ENCODE data around the gene PRKCH. TPM values are rescaled to one million over a fixed set of nuclear protein-coding genes. Genes with fewer than 3 reads are reported as not detected.

Gene PRKCH
- polyA plus RNA-seq, 1 donor from 2014 or later = 2.0 TPM

DNA sequence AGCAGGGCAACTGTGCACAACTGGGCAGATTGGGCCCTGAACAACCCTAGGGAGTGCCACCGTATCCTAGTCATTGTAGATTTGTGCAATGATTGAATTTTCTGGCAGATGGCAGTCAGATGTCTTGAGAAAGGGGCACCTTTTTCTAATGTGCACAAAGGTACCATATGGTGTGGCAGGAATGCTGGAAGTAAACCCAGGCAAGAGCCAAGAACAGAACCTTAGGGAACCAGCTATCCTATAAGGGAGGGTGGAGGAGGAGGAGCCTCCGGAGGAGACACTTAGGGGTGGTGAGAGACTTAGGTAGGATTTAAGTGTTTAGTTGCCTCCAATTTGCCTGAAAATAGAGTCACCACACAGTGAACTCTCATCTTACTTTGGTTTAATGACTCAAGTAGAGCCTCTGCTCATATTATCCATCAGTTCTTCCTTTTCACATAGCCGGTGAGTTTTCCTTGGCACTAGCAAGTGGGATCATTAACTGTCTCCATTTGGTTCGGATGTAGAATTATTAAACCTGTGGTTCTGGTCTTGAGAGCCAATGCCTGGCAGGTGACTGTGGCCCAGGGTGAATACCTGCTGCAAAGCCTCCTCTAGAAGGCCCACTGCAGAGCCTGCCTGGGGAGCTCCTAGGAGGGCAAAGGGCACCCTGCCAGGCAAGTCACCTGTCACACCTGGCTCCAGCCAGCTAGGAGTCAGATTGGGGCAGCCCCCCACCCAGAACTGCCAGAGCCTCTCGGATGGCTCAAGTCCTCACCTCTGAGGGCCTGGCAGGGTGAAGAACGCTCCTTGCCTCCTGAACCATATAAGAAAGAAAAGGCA lies 189.6 kb downstream of the PRKCH start:
- H3K9me2 ChIP-seq (ENCODE audit: insufficient read depth, low read length) = no peaks in the 10 kb centered on the region
- H3K79me2 ChIP-seq (replicated peaks; ENCODE audit: insufficient read depth, low read length) = no peaks in the 10 kb centered on the region
- H3K4me2 ChIP-seq (ENCODE audit: low read length) = no peak overlapping the region
- H2AFZ ChIP-seq (ENCODE audit: low read depth, low read length) = no peak overlapping the region
- no peaks in the 10 kb centered on the region for H3K9me3 ChIP-seq (ENCODE audit: low read length)
- no peak overlapping the region for H3K4me3 ChIP-seq (ENCODE audit: low read length)
- no peak overlapping the region for H3K9ac ChIP-seq (ENCODE audit: low read length)
- no peaks in the 10 kb centered on the region for H3K36me3 ChIP-seq (ENCODE audit: insufficient read depth, low read length)
- TF ChIP-seq REST (IDR thresholded peaks at IDR 0.05; ENCODE audit: borderline replicate concordance) = no peak
- TF ChIP-seq TAF1 (IDR thresholded peaks at IDR 0.05; ENCODE audit: low read depth) = no peak
- no peak for TF ChIP-seq SMC3 (conservative IDR thresholded peaks at IDR 0.05; ENCODE audit: poor library complexity)
- no peak for TF ChIP-seq POLR2AphosphoS5 (IDR thresholded peaks at IDR 0.05)
- TF ChIP-seq RAD21 (conservative IDR thresholded peaks at IDR 0.05) = no peak
- TF ChIP-seq, protein P1, sequence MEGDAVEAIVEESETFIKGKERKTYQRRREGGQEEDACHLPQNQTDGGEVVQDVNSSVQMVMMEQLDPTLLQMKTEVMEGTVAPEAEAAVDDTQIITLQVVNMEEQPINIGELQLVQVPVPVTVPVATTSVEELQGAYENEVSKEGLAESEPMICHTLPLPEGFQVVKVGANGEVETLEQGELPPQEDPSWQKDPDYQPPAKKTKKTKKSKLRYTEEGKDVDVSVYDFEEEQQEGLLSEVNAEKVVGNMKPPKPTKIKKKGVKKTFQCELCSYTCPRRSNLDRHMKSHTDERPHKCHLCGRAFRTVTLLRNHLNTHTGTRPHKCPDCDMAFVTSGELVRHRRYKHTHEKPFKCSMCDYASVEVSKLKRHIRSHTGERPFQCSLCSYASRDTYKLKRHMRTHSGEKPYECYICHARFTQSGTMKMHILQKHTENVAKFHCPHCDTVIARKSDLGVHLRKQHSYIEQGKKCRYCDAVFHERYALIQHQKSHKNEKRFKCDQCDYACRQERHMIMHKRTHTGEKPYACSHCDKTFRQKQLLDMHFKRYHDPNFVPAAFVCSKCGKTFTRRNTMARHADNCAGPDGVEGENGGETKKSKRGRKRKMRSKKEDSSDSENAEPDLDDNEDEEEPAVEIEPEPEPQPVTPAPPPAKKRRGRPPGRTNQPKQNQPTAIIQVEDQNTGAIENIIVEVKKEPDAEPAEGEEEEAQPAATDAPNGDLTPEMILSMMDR (IDR thresholded peaks at IDR 0.05; ENCODE audit: poor library complexity, severe bottlenecking) = no peak
- no peak for TF ChIP-seq MXI1 (conservative IDR thresholded peaks at IDR 0.05; ENCODE audit: poor library complexity, severe bottlenecking)
- no peak for TF ChIP-seq EZH2 (IDR thresholded peaks at IDR 0.05; ENCODE audit: borderline replicate concordance, insufficient read depth, low read length, poor library complexity, severe bottlenecking)
- TF ChIP-seq EP300 (conservative IDR thresholded peaks at IDR 0.05; ENCODE audit: poor library complexity, severe bottlenecking) = no peak
- H3F3A ChIP-seq (ENCODE audit: insufficient read depth, low read length, poor library complexity, severe bottlenecking) = no peaks in the 10 kb centered on the region
- no peaks in the 10 kb centered on the region for H3K27me3 ChIP-seq (ENCODE audit: insufficient read depth, low read depth, low read length)
- H3K27ac ChIP-seq (ENCODE audit: low read length) = no peak overlapping the region
- H4K20me1 ChIP-seq (ENCODE audit: insufficient read depth) = no peaks in the 10 kb centered on the region

- TF ChIP-seq SMC3 (conservative IDR thresholded peaks at IDR 0.05; ENCODE audit: poor library complexity) (no peak), REST (IDR thresholded peaks at IDR 0.05; ENCODE audit: borderline replicate concordance) (no peak), EZH2 (IDR thresholded peaks at IDR 0.05; ENCODE audit: borderline replicate concordance, insufficient read depth, low read length, poor library complexity, severe bottlenecking) (no peak)
- Histone ChIP-seq H2AFZ (ENCODE audit: low read depth, low read length) (no peak overlapping the region), H3K27me3 (ENCODE audit: insufficient read depth, low read depth, low read length) (no peaks in the 10 kb centered on the region), H3K4me2 (ENCODE audit: low read length) (no peak overlapping the region), H3K79me2 (replicated peaks; ENCODE audit: insufficient read depth, low read length) (no peaks in the 10 kb centered on the region), H3K36me3 (ENCODE audit: insufficient read depth, low read length) (no peaks in the 10 kb centered on the region), H3K9ac (ENCODE audit: low read length) (no peak overlapping the region), H3K27ac (ENCODE audit: low read length) (no peak overlapping the region), H3K9me2 (ENCODE audit: insufficient read depth, low read length) (no peaks in the 10 kb centered on the region), H3F3A (ENCODE audit: insufficient read depth, low read length, poor library complexity, severe bottlenecking) (no peaks in the 10 kb centered on the region), H4K20me1 (ENCODE audit: insufficient read depth) (no peaks in the 10 kb centered on the region), H3K9me3 (ENCODE audit: low read length) (no peaks in the 10 kb centered on the region), H3K4me3 (ENCODE audit: low read length) (no peak overlapping the region)
Measured at GRCh38 chr14:61511558-61511948, 190.2 kb downstream of the PRKCH start.
